ENCODE data around the gene RAB6B. TPM values are rescaled to one million over a fixed set of nuclear protein-coding genes. Genes with fewer than 3 reads are reported as not detected.

RAB6B gene
- total RNA-seq, 1 experiment from 2014 or later, result 0.52 TPM

GRCh38 chr3:133821767-133822638 is 73.7 kb downstream of the RAB6B start:
- no peaks in the 10 kb centered on the region for H3K9me2 ChIP-seq (ENCODE audit: insufficient read depth)
- H3K27me3 ChIP-seq (ENCODE audit: insufficient read depth, low read depth), result no peaks in the 10 kb centered on the region
- ChIA-PET CTCF (no interaction called here), POLR2A (ENCODE audit: unreplicated experiment) (no interaction called here)
- H3K79me2 ChIP-seq (ENCODE audit: low read depth), result no peaks in the 10 kb centered on the region
- 0 out of 2 replicates have a peak, but pooled peaks cover 4% of the 10 kb centered on the region for H3F3A ChIP-seq (ENCODE audit: insufficient read depth, low read depth)
- no TSS peak for BruUV-seq (replicated peaks)
- DNase-seq, result no peak
- TF ChIP-seq EZH2 (IDR thresholded peaks at IDR 0.05; ENCODE audit: low read depth) (no peak), CTCF (conservative IDR thresholded peaks at IDR 0.05) (no peak)
- H3K4me1 ChIP-seq (replicated peaks; ENCODE audit: insufficient read depth), result no peaks in the 10 kb centered on the region
- H3K4me3 ChIP-seq, result no peak overlapping the region
- H3K9me3 ChIP-seq (ENCODE audit: insufficient read depth, low read depth), result no peaks in the 10 kb centered on the region
- no peak overlapping the region for H3K4me2 ChIP-seq
- intact Hi-C loops (cut with micrococcal nuclease; ENCODE audit: unreplicated experiment), result loop anchor here (5.0 kb wide), 1 partner anchor 665 kb away; the partner anchor contains the start of genes ANAPC13 and CEP63
- H2AFZ ChIP-seq, result no peak overlapping the region
- no peaks in the 10 kb centered on the region for H4K20me1 ChIP-seq (ENCODE audit: insufficient read depth)
- H3K27ac ChIP-seq, result no peak overlapping the region
- H3K36me3 ChIP-seq (ENCODE audit: low read depth), result peaks cover 31% of the 10 kb centered on the region

- Histone ChIP-seq H3K9me2 (ENCODE audit: insufficient read depth) (no peaks in the 10 kb centered on the region), H3K79me2 (ENCODE audit: low read depth) (no peaks in the 10 kb centered on the region), H3K27ac (no peak overlapping the region), H3K4me2 (no peak overlapping the region), H3K4me3 (no peak overlapping the region), H2AFZ (no peak overlapping the region), H3K36me3 (ENCODE audit: low read depth) (peaks cover 36% of the 10 kb centered on the region), H4K20me1 (ENCODE audit: insufficient read depth) (no peaks in the 10 kb centered on the region), H3K27me3 (ENCODE audit: insufficient read depth, low read depth) (no peaks in the 10 kb centered on the region), H3F3A (ENCODE audit: insufficient read depth, low read depth) (0 out of 2 replicates have a peak, but pooled peaks cover 4% of the 10 kb centered on the region), H3K9me3 (ENCODE audit: insufficient read depth, low read depth) (no peaks in the 10 kb centered on the region), H3K4me1 (replicated peaks; ENCODE audit: insufficient read depth) (no peaks in the 10 kb centered on the region)
- CTCF ChIA-PET, result no interaction called here
- TF ChIP-seq EZH2 (IDR thresholded peaks at IDR 0.05; ENCODE audit: low read depth) (no peak), CTCF (conservative IDR thresholded peaks at IDR 0.05) (no peak)
- no TSS peak for BruUV-seq (replicated peaks)
- DNase-seq, result no peak
- POLR2A ChIA-PET (ENCODE audit: unreplicated experiment), result no interaction called here
- intact Hi-C loops (cut with micrococcal nuclease; ENCODE audit: unreplicated experiment), result loop anchor here (5.0 kb wide), 1 partner anchor 666 kb away; the partner anchor contains the start of genes ANAPC13 and CEP63
Observed at GRCh38 chr3:133820889-133821675, 74.6 kb downstream of the RAB6B start.

- no peak overlapping the region for H2AFZ ChIP-seq
- intact Hi-C loops (cut with micrococcal nuclease; ENCODE audit: unreplicated experiment), result loop anchor here (5.0 kb wide), 1 partner anchor 667 kb away; the partner anchor contains the start of genes ANAPC13 and CEP63
- no peak for TF ChIP-seq CTCF (conservative IDR thresholded peaks at IDR 0.05)
- BruUV-seq (replicated peaks), result no TSS peak
- H3F3A ChIP-seq (ENCODE audit: insufficient read depth, low read depth), result 0 out of 2 replicates have a peak, but pooled peaks cover 4% of the 10 kb centered on the region
- no peaks in the 10 kb centered on the region for H3K9me3 ChIP-seq (ENCODE audit: insufficient read depth, low read depth)
- H3K4me2 ChIP-seq, result no peak overlapping the region
- ChIA-PET CTCF (interaction anchor here (0.5 kb wide), 1 partner anchor 427 kb away, joined by 6 read pairs; no protein-coding TSS in a partner anchor), POLR2A (ENCODE audit: unreplicated experiment) (no interaction called here)
- H3K79me2 ChIP-seq (ENCODE audit: low read depth), result no peaks in the 10 kb centered on the region
- no peaks in the 10 kb centered on the region for H4K20me1 ChIP-seq (ENCODE audit: insufficient read depth)
- no peak overlapping the region for H3K4me3 ChIP-seq
- no peaks in the 10 kb centered on the region for H3K27me3 ChIP-seq (ENCODE audit: insufficient read depth, low read depth)
- H3K9me2 ChIP-seq (ENCODE audit: insufficient read depth), result no peaks in the 10 kb centered on the region
- peaks cover 45% of the 10 kb centered on the region for H3K36me3 ChIP-seq (ENCODE audit: low read depth)
- no peak for DNase-seq
- no peak overlapping the region for H3K27ac ChIP-seq
- no peaks in the 10 kb centered on the region for H3K4me1 ChIP-seq (replicated peaks; ENCODE audit: insufficient read depth)
Observed at GRCh38 chr3:133820129-133820528, 75.6 kb downstream of the RAB6B start.

Measured in PC-9 (cell line).